Measurements from ENCODE around the gene MTARC2. TPM values are rescaled to one million over a fixed set of nuclear protein-coding genes. Genes with fewer than 3 reads are reported as not detected.

MTARC2 gene
- total and polyA plus RNA-seq, 2 of the 13 experiments (the other 11 are each of a cell fraction or from before 2014, with no cell fraction given), result 8.5 to 10.1 TPM

- TF ChIP-seq ZNF572 (CRISPR knock-in tag; IDR thresholded peaks at IDR 0.05) (peak; percentile 87; the same call in 1 of the 2 replicates), SIX4 (CRISPR knock-in tag; IDR thresholded peaks at IDR 0.05) (peak; percentile 65), MIXL1 (CRISPR knock-in tag; IDR thresholded peaks at IDR 0.05) (no peak; the same call in 1 of the 2 replicates), ONECUT2 (CRISPR knock-in tag; IDR thresholded peaks at IDR 0.05) (no peak), ZFY (CRISPR knock-in tag; IDR thresholded peaks at IDR 0.05) (peak; percentile 93), DMTF1 (CRISPR knock-in tag; IDR thresholded peaks at IDR 0.05) (no peak), NFE2L2 (IDR thresholded peaks at IDR 0.05; ENCODE audit: low read length) (no peak), BRD4 (CRISPR knock-in tag; IDR thresholded peaks at IDR 0.05) (no peak), TFE3 (CRISPR knock-in tag; IDR thresholded peaks at IDR 0.05) (no peak), SSRP1 (CRISPR knock-in tag; IDR thresholded peaks at IDR 0.05) (no peak), ZNF670 (CRISPR knock-in tag; IDR thresholded peaks at IDR 0.05; ENCODE audit: borderline replicate concordance) (no peak), PHB2 (IDR thresholded peaks at IDR 0.05; ENCODE audit: partially characterized antibody) (no peak), ZNF180 (CRISPR knock-in tag; IDR thresholded peaks at IDR 0.05; ENCODE audit: borderline replicate concordance, low read depth) (no peak), ZNF629 (CRISPR knock-in tag; conservative IDR thresholded peaks at IDR 0.05) (no peak), ZBTB39 (CRISPR knock-in tag; IDR thresholded peaks at IDR 0.05) (no peak), ZNF280D (CRISPR knock-in tag; IDR thresholded peaks at IDR 0.05) (no peak; the same call in 1 of the 2 replicates), ZNF124 (CRISPR knock-in tag; IDR thresholded peaks at IDR 0.05) (peak; percentile 22; the same call in 1 of the 2 replicates), ZNF724P (CRISPR knock-in tag; IDR thresholded peaks at IDR 0.05; ENCODE audit: borderline replicate concordance) (peak; percentile 39; the same call in 1 of the 2 replicates), ETV6 (CRISPR knock-in tag; conservative IDR thresholded peaks at IDR 0.05) (no peak), HMG20A (CRISPR knock-in tag; IDR thresholded peaks at IDR 0.05; ENCODE audit: borderline replicate concordance) (no peak), EED (CRISPR knock-in tag; IDR thresholded peaks at IDR 0.05) (no peak), ZNF740 (CRISPR knock-in tag; IDR thresholded peaks at IDR 0.05) (peak; percentile 68; the same call in 1 of the 2 replicates), SUZ12 (IDR thresholded peaks at IDR 0.05; ENCODE audit: low read depth, low read length) (no peak)
These were observed 38.4 kb downstream of the MTARC2 start, which contains the start of gene MTARC1 (continued) for GRCh38 chr1:220786337-220787068.

Data from HepG2 (cell line).